ENCODE results near the gene PTPN1. TPM values are rescaled to one million over a fixed set of nuclear protein-coding genes. Genes with fewer than 3 reads are reported as not detected.

PTPN1 gene
- total and polyA plus RNA-seq, 10 of the 15 experiments (the other 5 are each of a cell fraction or from before 2014, with no cell fraction given) = 15.9 to 74.7 (median 43.9) TPM

GRCh38 chr20:50569864-50570836, 60.0 kb downstream of the PTPN1 start (continued):
- TF ChIP-seq SKIL (IDR thresholded peaks at IDR 0.05; ENCODE audit: low read depth, poor library complexity, severe bottlenecking) (peak; percentile 72), TCF3 (IDR thresholded peaks at IDR 0.05; ENCODE audit: borderline replicate concordance, insufficient read depth, low read depth, low read length) (0 out of 2 replicates have a peak, but pooled peaks have one; percentile 19), POU2F2 (IDR thresholded peaks at IDR 0.05; ENCODE audit: borderline replicate concordance, low read depth, low read length) (0 out of 3 replicates have a peak, but pooled peaks have one; percentile 49), ETV6 (conservative IDR thresholded peaks at IDR 0.05 in 1 of 2, IDR thresholded peaks at IDR 0.05 in 1 of 2; ENCODE audit: borderline replicate concordance in 1 of 2, low read depth in 1 of 2) (no peak), IKZF1 (conservative IDR thresholded peaks at IDR 0.05) (no peak; the same call in none of the 2 replicates), NFIC (IDR thresholded peaks at IDR 0.05; ENCODE audit: low read depth, low read length) (peak; percentile 86), DPF2 (IDR thresholded peaks at IDR 0.05) (peak; percentile 27), GATAD2B (conservative IDR thresholded peaks at IDR 0.05; ENCODE audit: low read depth) (0 out of 2 replicates have a peak, but pooled peaks have one; percentile 21), BCL3 (IDR thresholded peaks at IDR 0.05; ENCODE audit: borderline replicate concordance, insufficient read depth, low read depth, low read length, poor library complexity, severe bottlenecking) (peak; percentile 44), MYB (IDR thresholded peaks at IDR 0.05; ENCODE audit: borderline replicate concordance, low read depth, low read length) (no peak), TCF12 (IDR thresholded peaks at IDR 0.05; ENCODE audit: low read depth, low read length) (0 out of 2 replicates have a peak, but pooled peaks have one; percentile 37), RBBP5 (conservative IDR thresholded peaks at IDR 0.05) (no peak), ZNF207 (IDR thresholded peaks at IDR 0.05; ENCODE audit: borderline replicate concordance) (0 out of 2 replicates have a peak, but pooled peaks have one; percentile 40), ZNF384 (IDR thresholded peaks at IDR 0.05; ENCODE audit: borderline replicate concordance, low read depth, low read length) (peak; percentile 66), HDAC2 (IDR thresholded peaks at IDR 0.05) (no peak), NR2C2 (IDR thresholded peaks at IDR 0.05; ENCODE audit: borderline replicate concordance, control insufficient read depth, insufficient read length, low read depth) (no peak), MEF2A (IDR thresholded peaks at IDR 0.05; ENCODE audit: insufficient read depth, low read depth, low read length) (no peak), SRF (IDR thresholded peaks at IDR 0.05; ENCODE audit: low read depth in 2 of 2, low read length in 2 of 2) (no peak), SMC3 (IDR thresholded peaks at IDR 0.05; ENCODE audit: borderline replicate concordance, low read length) (peak; percentile 75; the same call in 1 of the 2 replicates), YY1 (IDR thresholded peaks at IDR 0.05; ENCODE audit: low read depth, low read length) (0 out of 2 replicates have a peak, but pooled peaks have one; percentile 16), POLR2AphosphoS2 (IDR thresholded peaks at IDR 0.05; ENCODE audit: low read depth, low read length) (no peak), KLF5 (IDR thresholded peaks at IDR 0.05; ENCODE audit: partially characterized antibody) (no peak), PAX5 (IDR thresholded peaks at IDR 0.05; ENCODE audit: borderline replicate concordance, low read depth, low read length) (peak; percentile 22; the same call in 1 of the 2 replicates), RELB (IDR thresholded peaks at IDR 0.05; ENCODE audit: low read depth) (peak; percentile 92)

Measured in GM12878 (cell line).